Measurements from ENCODE around the gene TMEM163.

TMEM163 gene

DNA sequence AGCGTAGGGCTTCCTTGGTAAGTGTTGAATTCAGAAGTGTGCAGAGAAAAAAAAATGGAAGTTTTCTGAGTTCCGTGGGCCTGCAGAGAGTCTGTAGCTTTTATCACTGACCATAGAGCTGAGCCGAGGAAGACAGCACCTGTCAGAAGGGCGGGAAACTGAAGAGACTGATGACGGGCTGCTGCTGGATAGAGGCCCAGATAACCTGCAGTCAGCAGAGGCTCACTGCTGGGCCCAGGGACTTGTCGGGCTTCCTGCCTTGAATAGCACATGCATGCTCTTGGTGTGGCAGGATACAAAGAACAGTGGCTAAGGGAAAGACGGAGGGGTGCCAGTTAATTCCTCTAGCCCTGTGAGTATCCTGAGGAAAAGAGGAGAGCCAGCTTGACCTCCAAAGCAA, 298.5 kb downstream of the TMEM163 start:
- TF ChIP-seq, protein P1, sequence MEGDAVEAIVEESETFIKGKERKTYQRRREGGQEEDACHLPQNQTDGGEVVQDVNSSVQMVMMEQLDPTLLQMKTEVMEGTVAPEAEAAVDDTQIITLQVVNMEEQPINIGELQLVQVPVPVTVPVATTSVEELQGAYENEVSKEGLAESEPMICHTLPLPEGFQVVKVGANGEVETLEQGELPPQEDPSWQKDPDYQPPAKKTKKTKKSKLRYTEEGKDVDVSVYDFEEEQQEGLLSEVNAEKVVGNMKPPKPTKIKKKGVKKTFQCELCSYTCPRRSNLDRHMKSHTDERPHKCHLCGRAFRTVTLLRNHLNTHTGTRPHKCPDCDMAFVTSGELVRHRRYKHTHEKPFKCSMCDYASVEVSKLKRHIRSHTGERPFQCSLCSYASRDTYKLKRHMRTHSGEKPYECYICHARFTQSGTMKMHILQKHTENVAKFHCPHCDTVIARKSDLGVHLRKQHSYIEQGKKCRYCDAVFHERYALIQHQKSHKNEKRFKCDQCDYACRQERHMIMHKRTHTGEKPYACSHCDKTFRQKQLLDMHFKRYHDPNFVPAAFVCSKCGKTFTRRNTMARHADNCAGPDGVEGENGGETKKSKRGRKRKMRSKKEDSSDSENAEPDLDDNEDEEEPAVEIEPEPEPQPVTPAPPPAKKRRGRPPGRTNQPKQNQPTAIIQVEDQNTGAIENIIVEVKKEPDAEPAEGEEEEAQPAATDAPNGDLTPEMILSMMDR (IDR thresholded peaks at IDR 0.05; ENCODE audit: low read depth, low read length) = no peak

DNA sequence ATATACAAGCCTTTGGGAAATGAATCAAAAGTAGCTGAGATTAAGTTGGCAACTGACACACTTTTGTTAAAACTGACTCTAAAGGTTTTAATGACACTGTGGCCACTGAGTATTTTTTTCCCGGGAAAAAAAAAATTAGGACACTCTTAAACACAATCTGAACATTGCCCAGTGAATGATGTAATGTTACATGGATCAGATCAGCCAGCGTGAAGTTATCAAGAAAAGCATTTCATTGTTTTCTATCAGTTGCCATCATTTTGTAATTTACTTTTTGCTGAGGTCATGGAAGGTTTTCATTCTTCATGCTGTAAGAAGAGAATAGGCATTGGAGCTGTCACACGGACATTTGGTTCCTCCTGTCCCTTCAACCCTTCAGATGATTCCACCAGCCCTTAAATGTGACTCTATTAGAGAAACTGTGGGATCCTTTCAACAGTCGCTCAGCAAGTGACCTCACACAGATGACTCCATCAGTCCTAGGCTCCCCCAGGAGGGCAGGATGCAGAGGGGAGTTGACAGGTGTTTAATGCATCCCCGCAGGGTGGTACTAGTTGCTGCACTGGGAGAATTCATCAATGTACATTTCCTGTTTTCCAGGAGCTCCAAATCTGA, 300.7 kb downstream of the TMEM163 start:
- DNase-seq (ENCODE audit: extremely low read depth, low read depth) = no peak
- TF ChIP-seq, protein P1 (IDR thresholded peaks at IDR 0.05; ENCODE audit: low read depth, low read length) = no peak

More for the DNA sequence above, 298.5 kb downstream of the TMEM163 start:
- no peak for DNase-seq (ENCODE audit: extremely low read depth, low read depth)

DNA sequence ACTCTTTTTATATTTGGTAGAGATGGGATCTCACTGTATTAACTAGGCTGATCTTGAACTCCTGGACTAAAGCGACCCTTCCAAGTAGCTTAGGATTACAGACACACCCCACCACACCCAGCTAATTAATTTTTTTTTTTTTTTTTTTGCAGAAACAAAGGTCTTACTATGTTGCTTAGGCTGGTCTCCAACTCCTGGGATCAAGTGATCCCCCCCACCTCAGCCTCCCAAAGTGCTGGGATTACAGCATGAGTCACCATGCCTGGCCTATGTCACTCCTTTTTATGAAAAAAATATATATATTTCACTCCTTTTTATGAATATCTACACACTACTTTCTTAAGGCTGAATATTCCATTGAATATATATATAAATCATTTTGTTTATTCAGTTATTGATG, 302.2 kb downstream of the TMEM163 start:
- TF ChIP-seq, protein P1 (IDR thresholded peaks at IDR 0.05; ENCODE audit: low read depth, low read length) = no peak
- no peak for DNase-seq (ENCODE audit: extremely low read depth, low read depth)

DNA sequence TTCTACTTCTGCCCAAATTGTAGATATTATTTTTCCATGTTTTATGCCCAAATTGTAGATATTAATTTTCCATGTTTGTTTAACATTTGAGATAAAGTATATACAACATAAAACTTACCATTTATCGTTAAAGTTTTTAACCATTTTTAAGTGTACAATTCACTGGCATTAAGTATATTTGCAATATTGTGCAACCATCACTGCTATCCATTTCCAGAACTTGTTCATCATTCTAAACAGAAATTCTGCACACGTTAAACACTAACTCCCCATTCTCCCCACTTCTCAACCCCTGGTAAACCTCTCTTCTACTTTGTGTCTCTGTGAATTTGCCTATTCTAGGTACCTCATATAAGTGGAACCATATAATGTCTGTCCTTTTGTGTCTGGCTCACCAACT, 302.8 kb downstream of the TMEM163 start:
- no peak for DNase-seq (ENCODE audit: extremely low read depth, low read depth)
- TF ChIP-seq, protein P1 (IDR thresholded peaks at IDR 0.05; ENCODE audit: low read depth, low read length) = no peak

DNA sequence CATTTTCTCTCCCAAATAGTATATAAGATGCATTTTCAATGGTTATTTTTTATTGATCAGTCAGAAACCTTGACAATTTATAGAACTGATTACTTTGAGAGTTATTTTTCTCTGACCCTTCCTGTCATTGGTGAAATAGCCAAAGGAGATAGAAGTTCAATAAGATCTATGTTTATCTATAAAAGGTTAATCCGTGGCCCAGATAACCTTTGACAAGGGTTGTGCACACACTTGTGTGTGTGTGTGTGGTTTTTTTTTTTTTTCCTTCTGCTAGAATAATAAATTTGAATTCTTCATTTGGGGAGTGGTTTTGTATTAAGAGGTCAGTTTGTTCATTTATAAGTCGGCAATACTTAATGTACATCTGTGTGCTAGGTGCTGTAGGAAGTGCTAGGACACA, 304.9 kb downstream of the TMEM163 start:
- TF ChIP-seq, protein P1 (IDR thresholded peaks at IDR 0.05; ENCODE audit: low read depth, low read length) = no peak
- DNase-seq (ENCODE audit: extremely low read depth, low read depth) = no peak

DNA sequence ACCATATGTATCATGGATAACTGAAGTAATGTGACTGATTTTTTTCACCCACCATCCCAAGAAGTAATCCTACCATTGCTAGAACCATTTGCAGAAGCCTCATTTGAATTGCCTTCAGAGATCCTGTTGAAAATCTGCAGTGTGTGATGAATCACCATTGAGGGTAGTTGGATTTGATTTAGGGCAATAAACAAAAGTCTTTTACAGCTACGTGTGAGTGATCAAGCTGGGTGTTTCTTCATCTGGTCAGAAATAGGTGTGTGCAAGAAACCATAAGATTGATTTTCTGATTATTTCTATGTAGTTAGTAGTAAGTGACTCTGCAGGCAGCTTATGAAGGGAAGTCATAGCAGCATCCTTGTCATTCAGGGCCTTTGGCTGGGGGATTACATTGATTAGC, 305.4 kb downstream of the TMEM163 start:
- TF ChIP-seq, protein P1 (IDR thresholded peaks at IDR 0.05; ENCODE audit: low read depth, low read length) = no peak
- no peak for DNase-seq (ENCODE audit: extremely low read depth, low read depth)

DNA sequence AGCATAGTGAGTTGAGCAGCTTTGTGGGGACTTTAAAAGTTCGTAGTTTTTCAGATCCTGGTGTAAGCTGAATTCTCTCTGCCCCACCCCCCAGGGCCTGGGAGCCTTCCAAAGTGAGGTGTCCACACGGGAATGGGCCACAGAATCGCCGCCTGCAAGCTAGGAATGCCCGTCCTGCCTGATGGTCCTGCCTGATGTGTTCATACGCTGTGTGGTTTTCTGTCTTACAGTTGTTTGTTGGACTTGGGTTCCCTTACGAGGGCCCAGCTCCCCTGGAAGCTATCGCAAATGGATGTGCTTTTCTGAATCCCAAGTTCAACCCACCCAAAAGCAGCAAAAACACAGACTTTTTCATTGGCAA, 306.2 kb downstream of the TMEM163 start:
- TF ChIP-seq, protein P1 (IDR thresholded peaks at IDR 0.05; ENCODE audit: low read depth, low read length) = no peak
- DNase-seq (ENCODE audit: extremely low read depth, low read depth) = no peak

All from AG09319 (cell line).